ENCODE data around the gene ZNF358. TPM values are rescaled to one million over a fixed set of nuclear protein-coding genes. Genes with fewer than 3 reads are reported as not detected.

ZNF358 gene
- total and polyA plus RNA-seq, 3 donors from 2014 or later: 21.0 to 35.9 (median 28.7) TPM

DNA sequence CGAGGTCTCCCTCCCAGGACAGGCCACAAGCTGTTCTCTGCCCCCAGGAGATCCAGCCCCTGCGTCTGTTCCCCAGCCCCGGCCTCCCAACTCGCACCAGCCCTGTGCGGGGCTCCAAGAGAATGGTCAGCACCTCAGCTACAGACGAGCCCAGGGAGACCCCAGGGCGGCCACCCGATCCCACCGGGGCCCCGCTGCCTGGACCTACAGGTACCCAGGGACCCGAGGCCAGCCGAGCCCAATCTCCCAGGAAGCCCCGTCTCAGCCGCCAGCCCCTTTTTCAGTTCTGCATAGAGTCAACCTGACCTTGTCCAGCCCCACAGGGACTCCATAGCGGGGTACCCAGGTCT, 25.5 kb downstream of the ZNF358 start:
- Histone ChIP-seq H3K36me3 (ENCODE audit: low read depth, missing control alignments) (no peaks in the 10 kb centered on the region), H3K4me3 (no peak overlapping the region), H3K27ac (no peak overlapping the region), H3K9me3 (no peaks in the 10 kb centered on the region), H3K4me1 (no peaks in the 10 kb centered on the region), H3K27me3 (no peaks in the 10 kb centered on the region)
- TF ChIP-seq, protein P1, sequence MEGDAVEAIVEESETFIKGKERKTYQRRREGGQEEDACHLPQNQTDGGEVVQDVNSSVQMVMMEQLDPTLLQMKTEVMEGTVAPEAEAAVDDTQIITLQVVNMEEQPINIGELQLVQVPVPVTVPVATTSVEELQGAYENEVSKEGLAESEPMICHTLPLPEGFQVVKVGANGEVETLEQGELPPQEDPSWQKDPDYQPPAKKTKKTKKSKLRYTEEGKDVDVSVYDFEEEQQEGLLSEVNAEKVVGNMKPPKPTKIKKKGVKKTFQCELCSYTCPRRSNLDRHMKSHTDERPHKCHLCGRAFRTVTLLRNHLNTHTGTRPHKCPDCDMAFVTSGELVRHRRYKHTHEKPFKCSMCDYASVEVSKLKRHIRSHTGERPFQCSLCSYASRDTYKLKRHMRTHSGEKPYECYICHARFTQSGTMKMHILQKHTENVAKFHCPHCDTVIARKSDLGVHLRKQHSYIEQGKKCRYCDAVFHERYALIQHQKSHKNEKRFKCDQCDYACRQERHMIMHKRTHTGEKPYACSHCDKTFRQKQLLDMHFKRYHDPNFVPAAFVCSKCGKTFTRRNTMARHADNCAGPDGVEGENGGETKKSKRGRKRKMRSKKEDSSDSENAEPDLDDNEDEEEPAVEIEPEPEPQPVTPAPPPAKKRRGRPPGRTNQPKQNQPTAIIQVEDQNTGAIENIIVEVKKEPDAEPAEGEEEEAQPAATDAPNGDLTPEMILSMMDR (IDR thresholded peaks at IDR 0.05): no peak
- TF ChIP-seq POLR2A (IDR thresholded peaks at IDR 0.05): no peak
- intact Hi-C loops (cut with DNase I; ENCODE audit: low total_unique reads): no loop called here
- no peak for DNase-seq
- 52 to 79% methylated on average over 10 to 15 of the region's 15 CpGs for WGBS, 2 donors

DNA sequence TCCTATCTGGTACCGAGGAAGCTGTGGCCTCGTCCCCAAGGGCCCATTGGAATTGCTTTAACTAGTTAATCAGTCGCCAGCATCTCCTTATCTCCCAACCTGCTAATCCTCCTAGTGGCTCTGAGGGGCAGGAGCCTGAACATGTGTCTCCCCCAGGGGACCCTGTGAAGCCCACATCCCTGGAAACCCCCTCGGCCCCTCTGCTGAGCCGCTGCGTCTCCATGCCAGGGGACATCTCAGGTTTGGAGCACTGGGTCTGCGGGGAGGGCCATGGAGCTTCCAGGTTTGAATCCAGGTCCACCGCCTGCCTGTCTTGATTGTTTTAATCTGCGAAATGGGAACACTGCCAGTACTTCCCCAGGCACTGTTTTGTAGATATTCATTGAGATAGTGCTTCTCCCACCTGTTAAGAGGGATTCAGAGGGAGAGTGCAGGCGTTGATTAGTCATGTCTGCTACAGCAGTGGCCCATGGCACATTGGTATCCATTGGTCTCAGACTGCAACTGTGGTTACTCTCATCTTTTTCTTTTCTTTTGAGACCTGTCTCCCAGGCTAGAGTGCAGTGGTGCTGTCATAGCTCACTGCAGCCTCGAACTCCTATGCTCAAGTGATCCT, 26.0 kb downstream of the ZNF358 start:
- H3K27me3 ChIP-seq: no peaks in the 10 kb centered on the region
- WGBS, 2 donors: 81 to 84% methylated on average over 11 of the region's 11 CpGs
- H3K4me3 ChIP-seq: no peak overlapping the region
- TF ChIP-seq, protein P1 (IDR thresholded peaks at IDR 0.05): no peak
- TF ChIP-seq POLR2A (IDR thresholded peaks at IDR 0.05): no peak
- H3K9me3 ChIP-seq: no peaks in the 10 kb centered on the region
- H3K36me3 ChIP-seq (ENCODE audit: low read depth, missing control alignments): no peaks in the 10 kb centered on the region
- no peak for DNase-seq
- intact Hi-C loops (cut with DNase I; ENCODE audit: low total_unique reads): no loop called here
- H3K4me1 ChIP-seq: no peaks in the 10 kb centered on the region
- no peak overlapping the region for H3K27ac ChIP-seq

DNA sequence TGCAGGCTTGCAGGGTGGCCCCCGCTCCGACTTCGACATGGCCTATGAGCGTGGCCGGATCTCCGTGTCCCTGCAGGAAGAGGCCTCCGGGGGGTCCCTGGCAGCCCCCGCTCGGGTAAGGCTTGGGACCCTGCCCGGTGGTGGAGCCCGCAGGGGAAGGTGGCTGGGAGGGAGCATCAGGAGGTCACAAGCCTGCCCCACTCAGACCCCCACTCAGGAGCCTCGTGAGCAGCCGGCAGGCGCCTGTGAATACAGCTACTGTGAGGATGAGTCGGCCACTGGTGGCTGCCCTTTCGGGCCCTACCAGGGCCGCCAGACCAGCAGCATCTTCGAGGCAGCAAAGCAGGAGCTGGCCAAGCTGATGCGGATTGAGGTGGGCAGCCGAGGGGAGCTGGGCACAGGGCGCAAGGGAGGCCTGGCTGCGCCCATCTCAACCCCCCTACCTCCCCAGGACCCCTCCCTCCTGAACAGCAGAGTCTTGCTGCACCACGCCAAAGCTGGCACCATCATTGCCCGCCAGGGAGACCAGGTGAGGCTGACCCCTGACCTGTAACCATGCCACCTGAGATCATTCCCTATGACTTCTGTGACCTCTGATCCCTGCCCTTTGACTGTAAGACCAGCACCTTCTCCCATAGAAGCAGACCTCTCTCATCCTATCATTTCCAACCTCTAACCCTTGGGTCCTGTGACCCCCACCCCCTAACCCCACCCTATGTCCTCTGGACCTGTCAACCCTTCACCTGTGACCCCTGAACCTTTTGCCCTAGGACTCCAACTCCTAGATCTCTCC, 26.8 kb downstream of the ZNF358 start:
- no peaks in the 10 kb centered on the region for H3K4me1 ChIP-seq
- no peak for DNase-seq
- H3K9me3 ChIP-seq: no peaks in the 10 kb centered on the region
- intact Hi-C loops (cut with DNase I; ENCODE audit: low total_unique reads): no loop called here
- H3K4me3 ChIP-seq: no peak overlapping the region
- no peaks in the 10 kb centered on the region for H3K36me3 ChIP-seq (ENCODE audit: low read depth, missing control alignments)
- no peak overlapping the region for H3K27ac ChIP-seq
- TF ChIP-seq POLR2A (IDR thresholded peaks at IDR 0.05): no peak
- TF ChIP-seq, protein P1 (IDR thresholded peaks at IDR 0.05): no peak
- 97 to 100% methylated on average over 5 to 18 of the region's 24 CpGs for WGBS, 2 donors
- H3K27me3 ChIP-seq: no peaks in the 10 kb centered on the region

DNA sequence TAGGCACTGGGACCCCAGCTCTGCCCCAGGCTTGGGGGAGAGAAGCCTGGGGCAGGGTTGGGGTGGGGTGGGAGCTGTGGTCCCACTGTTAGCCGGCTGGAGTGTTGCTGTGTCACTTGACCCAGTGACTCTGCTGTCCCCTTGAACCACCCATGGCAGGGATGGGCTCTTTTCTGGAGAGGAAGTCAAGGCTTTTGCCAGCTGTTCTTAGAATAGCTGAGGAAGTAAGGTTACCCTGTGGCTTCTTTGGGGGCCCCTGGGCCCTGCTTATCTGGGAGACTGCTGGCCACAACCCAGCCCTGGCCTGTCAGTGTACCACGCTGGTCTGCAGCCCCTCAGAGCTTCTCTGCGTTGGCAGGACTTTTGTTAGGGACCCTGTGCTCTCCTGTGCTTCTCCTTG, 28.7 kb downstream of the ZNF358 start:
- intact Hi-C loops (cut with DNase I; ENCODE audit: low total_unique reads): no loop called here
- Histone ChIP-seq H3K4me1 (no peaks in the 10 kb centered on the region), H3K4me3 (no peak overlapping the region), H3K27me3 (no peaks in the 10 kb centered on the region), H3K36me3 (ENCODE audit: low read depth, missing control alignments) (no peaks in the 10 kb centered on the region), H3K27ac (no peak overlapping the region), H3K9me3 (no peaks in the 10 kb centered on the region)
- 85 to 91% methylated on average over 3 of the region's 3 CpGs for WGBS, 2 donors
- no peak for DNase-seq
- TF ChIP-seq POLR2A (IDR thresholded peaks at IDR 0.05): no peak
- TF ChIP-seq, protein P1 (IDR thresholded peaks at IDR 0.05): no peak

Measured in testis (tissue), 3 donors.